CMK (cell line): ENCODE data around the gene ARRB1.

Experiments
- DNase-seq: peaks from one replicate; pipeline ENCODE4 v3.0.0-alpha.2; 2010; ENCODE audit warnings: low read depth

Gene ARRB1

GRCh38 chr11:75246671-75247350 lies 104.7 kb downstream of the ARRB1 start:
- DNase-seq = no peak

GRCh38 chr11:75246006-75246670 lies 105.3 kb downstream of the ARRB1 start:
- DNase-seq = no peak

- no peak for DNase-seq
Measured at GRCh38 chr11:75245356-75246005, 106.0 kb downstream of the ARRB1 start.

DNA sequence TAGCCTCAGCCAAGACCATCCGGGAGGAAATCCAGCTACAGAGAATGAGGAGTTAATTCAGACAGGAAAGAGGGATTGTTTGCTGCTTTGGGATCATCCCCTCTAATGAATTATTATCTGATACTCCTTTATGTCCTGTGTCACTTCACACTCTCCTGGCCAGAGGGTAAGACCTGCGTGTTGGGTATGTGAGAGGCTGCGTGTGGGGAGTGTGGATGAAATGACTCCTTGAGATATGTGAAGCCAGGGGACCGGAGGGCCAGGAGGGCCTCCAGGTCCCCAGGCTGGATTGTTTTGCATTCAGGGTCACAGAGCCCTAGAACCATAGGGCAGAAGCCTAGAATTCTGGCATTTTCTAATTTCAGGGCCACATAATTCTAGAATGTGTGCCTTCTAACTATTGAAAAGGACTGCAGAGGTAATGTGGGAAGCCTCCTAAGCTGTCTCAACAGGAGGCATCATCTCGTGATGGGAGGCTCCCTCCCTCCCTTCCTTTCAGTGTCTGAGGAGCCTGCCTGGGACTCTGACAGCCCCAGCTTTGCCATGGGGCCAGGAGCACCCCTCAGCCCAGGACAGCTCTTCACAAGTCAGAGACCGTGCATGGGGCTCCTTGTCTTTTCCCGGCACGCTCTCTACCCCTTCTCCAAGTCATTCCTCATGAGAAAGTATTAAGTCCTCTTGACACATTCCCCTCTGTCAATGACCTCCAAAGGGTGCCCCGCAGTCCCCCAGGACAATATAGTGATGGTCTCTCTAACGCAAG lies 107.2 kb downstream of the ARRB1 start:
- DNase-seq = no peak

DNA sequence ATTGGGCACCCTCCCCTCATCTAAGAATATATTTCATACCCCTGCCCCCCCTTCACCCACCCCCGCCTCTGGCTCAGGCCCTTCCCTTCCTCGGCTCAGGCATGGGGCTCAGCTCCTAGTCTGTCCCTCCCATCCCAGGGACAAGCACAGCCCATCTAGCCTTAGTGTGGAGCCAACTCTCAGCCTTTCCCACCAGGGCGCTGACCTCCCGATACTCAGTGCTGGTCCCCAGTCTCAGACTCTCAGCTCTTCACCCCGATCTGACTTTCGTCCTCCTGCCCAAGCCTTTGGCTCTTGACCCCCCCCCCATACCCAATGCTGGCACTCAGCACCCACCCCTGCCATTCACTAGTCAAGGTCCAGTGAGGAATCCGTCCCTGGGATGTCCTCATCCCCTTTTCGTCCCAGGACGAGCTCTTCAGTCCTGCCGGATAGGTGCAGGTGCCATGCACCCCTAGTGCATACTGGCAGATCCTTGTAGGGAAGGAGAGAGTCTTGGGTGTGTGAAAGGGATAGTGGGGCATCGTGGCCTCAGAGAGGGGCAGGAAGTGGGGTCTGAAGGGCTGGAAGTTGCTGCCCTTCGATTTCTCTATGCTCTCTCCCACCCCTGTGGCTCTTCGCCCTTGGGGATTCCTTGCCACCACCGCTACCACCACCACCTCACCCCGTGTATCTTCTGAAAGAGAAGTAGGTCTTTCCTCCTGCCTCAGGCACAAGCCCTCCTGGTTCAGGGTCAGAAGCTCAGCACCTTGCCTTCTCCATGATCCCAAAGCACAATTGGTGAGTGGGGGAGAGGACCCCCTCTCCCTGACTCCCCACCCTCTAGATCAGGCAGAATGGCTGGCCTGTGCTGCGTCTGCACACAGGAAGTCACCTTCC lies 108.5 kb downstream of the ARRB1 start:
- no peak for DNase-seq

DNA sequence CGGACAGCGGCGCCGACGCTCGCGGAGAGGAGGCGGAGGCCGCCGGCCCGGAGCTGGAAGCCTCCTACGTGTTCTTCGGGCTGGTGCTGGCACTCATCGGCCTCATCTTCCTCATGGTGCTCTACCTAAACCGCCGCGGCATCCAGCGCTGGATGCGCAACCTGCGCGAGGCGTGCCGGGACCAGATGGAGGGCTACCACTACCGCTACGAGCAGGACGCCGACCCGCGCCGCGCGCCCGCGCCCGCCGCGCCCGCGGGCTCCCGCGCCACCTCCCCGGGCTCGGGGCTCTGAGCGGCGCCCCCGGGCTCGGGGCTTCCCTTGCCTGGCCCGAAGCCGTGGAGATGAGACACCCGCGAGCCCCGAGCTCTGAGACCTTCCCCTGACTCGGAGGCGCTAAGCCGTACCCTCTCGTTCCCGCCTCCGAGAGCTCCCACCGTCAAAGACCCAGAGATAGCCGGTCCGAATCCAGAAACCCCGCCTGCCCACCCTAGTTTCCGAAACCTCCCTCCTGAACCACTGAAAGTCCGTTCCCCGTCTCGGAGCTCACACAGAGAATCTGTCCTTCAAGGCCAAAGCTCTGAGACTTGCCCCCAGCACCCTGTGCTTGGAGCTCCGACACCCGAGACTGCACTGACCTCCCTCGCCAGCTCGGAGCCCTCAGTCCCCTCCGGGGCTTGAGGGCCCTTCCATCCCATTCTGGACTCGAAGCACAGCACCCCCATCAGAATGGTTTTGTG lies 109.4 kb downstream of the ARRB1 start:
- DNase-seq = no peak

GRCh38 chr11:75241036-75241905 lies 110.2 kb downstream of the ARRB1 start:
- DNase-seq = no peak

- DNase-seq = no peak
Measured at GRCh38 chr11:75240311-75241035, 111.0 kb downstream of the ARRB1 start, which contains the start of gene TPBGL. Gene TPBGL (plus strand): TSS chr11:75240774. CDS start chr11:75241050, 276 bp downstream.

DNA sequence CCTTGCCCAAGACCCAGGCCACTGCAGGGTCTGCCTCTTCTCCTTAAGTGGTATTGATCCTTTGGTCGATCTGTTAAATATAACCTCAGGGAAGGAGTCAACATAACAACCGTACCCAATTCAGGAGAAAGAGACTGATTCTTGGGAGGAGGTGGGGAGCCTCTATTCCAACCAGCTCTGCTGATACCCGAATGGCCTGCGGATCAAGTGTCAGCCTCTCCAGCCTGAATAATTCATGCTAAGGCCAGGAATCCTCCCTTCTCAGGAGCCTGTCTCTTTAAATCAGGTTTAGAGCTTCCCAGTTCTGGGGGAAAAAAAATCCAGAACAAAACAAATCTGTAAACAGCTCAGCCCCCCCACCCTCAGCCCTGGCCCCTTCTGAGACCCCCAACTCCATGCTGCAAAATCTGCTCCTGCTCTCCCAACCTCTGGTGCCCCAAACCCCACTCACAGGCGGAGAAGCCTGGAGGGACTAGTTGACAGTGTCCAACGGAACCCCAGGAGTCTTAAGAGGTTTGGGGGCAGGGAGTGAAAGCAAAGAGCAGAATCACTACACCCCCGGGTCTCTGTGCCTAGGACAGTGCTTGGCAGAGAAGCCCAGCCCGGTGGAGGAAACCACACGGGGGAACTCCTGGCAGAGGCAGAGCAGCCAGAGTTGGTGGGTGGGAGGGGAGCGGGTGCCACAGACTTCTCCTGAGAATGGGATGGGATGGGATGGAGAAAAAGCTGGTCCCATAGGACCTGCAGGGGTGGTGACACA lies 111.8 kb downstream of the ARRB1 start:
- no peak for DNase-seq

- DNase-seq = no peak
Measured at GRCh38 chr11:75238595-75239440, 112.6 kb downstream of the ARRB1 start.

DNA sequence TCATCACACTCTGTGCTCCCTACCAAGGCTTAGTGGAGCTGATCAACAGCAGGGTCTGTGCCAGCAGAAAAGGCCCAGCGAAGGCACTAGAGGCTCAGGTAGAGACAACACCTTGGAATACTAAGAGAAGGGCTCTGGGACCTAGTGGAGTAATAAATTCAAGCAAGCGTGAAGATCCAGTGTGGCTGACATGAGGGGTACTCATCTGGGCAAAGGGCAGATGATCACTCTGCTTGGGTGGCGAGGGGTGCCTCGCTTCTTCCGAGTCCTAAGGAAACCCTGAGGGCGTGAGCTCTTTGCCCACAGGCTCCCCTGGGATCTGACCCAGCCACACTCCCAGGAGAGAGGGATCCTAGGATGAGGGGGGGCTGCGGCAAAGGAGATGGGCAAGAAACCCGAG lies 114.4 kb downstream of the ARRB1 start:
- DNase-seq = no peak

DNA sequence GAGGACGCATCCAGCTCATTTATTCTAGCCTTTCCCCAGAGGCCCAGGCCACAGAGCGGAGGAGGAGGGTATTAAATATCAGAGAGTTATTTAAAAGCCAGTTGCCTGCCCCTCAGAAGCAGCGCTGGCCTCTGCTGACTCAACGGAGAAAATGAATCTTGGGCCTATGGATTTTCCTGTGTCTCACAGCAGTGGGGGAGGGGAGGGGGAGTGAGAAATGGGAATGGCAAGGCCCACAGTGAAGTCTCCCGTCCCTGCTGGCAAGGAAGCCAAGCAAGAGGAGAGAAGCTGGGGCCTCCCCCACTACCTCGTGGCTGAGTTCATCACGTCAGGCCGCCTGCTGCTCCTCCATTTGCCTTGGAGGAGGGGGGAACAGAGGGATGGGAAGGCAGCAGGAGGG lies 115.4 kb downstream of the ARRB1 start:
- DNase-seq = no peak

GRCh38 chr11:75233754-75234172 lies 117.7 kb downstream of the ARRB1 start:
- peak; percentile 18 for DNase-seq

DNA sequence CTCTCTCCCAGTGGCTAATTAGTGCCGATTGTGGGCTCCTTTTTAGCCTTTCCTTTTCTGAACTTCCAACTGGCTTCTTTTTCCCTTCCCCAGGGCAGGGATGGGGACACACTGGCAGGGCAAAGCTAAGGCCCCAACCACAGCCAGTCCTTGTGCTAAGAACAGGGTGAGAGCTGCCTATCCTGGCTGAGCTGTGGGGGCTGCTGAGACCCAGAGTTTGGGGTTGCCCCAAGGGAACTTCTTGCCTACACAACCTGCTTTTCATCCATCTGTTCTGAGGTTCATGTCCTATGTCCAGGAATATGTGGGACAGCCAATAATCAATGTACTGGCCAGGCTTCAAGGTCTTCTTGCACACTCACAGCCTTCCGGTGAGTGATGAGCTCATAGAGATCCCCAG lies 120.8 kb downstream of the ARRB1 start:
- no peak for DNase-seq

- no peak for DNase-seq
Measured at GRCh38 chr11:75229466-75229865, 122.0 kb downstream of the ARRB1 start.

DNA sequence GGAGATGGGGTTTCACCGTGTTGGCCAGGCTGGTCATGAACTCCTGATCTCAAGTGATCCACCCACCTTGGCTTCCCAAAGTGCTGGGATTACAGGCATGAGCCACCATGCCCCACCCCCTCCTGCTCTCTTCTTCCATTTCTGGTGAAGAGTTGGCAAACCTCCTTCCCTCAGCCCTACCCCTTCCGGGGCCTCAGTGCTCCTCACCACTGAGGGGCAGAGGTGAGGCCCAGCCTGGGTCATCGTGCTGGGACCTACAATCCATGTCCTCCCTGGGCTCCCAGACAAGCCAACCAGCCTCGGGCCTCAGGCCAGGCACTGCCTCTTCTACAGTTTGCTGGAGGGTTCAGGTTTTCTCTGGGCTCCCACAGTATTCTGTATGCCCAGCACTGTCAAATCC lies 125.7 kb downstream of the ARRB1 start:
- no peak for DNase-seq

GRCh38 chr11:75223954-75224643 lies 127.4 kb downstream of the ARRB1 start:
- no peak for DNase-seq
